ENCODE results near the gene FN3KRP.

FN3KRP gene
- total RNA-seq = 5.4 to 35.6 (median 20.1) reads per million in 18 experiments

- peak; percentile 91 to 95 for DNase-seq
These were observed at the start of gene FN3KRP for GRCh38 chr17:82716203-82717010. TSS of gene FN3KRP (plus strand) at chr17:82716706. CDS start at chr17:82716756, 50 bp downstream.

GRCh38 chr17:82666931-82667667 is 49.4 kb upstream of the FN3KRP start:
- DNase-seq = no peak

- DNase-seq = no peak
These were observed 48.9 kb upstream of the FN3KRP start for GRCh38 chr17:82667668-82668000.

GRCh38 chr17:82668024-82668630 is 48.4 kb upstream of the FN3KRP start:
- DNase-seq = no peak

- peak; percentile 78 to 88 for DNase-seq
These were observed 47.8 kb upstream of the FN3KRP start for GRCh38 chr17:82668631-82669099.

GRCh38 chr17:82670661-82671450 is 45.6 kb upstream of the FN3KRP start:
- no peak for DNase-seq

- no peak for DNase-seq
These were observed 41.6 kb upstream of the FN3KRP start for GRCh38 chr17:82674656-82675475.

GRCh38 chr17:82675476-82676245 is 40.8 kb upstream of the FN3KRP start:
- DNase-seq = no peak

GRCh38 chr17:82677353-82677925 is 39.1 kb upstream of the FN3KRP start:
- no peak for DNase-seq

GRCh38 chr17:82678265-82678891 is 38.1 kb upstream of the FN3KRP start:
- DNase-seq = no peak

GRCh38 chr17:82679586-82680465 is 36.7 kb upstream of the FN3KRP start:
- no peak for DNase-seq

- DNase-seq = no peak
These were observed 35.0 kb upstream of the FN3KRP start for GRCh38 chr17:82681547-82681946.

GRCh38 chr17:82683534-82683933 is 33.0 kb upstream of the FN3KRP start:
- DNase-seq = no peak

GRCh38 chr17:82684228-82684841 is 32.2 kb upstream of the FN3KRP start:
- DNase-seq = no peak

- no peak for DNase-seq
These were observed 31.2 kb upstream of the FN3KRP start for GRCh38 chr17:82685291-82685690.

- DNase-seq = no peak
These were observed 29.9 kb upstream of the FN3KRP start for GRCh38 chr17:82686366-82687324.

- DNase-seq = no peak
These were observed 29.1 kb upstream of the FN3KRP start for GRCh38 chr17:82687375-82687861.
